Colonic mucosa (tissue), 4 donors: Measurements from ENCODE around the gene IQSEC1. TPM values are rescaled to one million over a fixed set of nuclear protein-coding genes. Genes with fewer than 3 reads are reported as not detected.

Experiments
- DNase-seq: peaks from one replicate; pipeline ENCODE4 v3.0.0-alpha.2; 2020
- H3K27ac ChIP-seq: fragments of 200-600 bp; one replicate; pipeline ENCODE4 v1.8.0; 2021
- H3K27me3 ChIP-seq: fragments of 200-600 bp; one replicate; pipeline ENCODE4 v1.8.0; 2021
- H3K36me3 ChIP-seq: fragments of 200-600 bp; one replicate; pipeline ENCODE4 v1.8.0; 2021
- H3K4me1 ChIP-seq: fragments of 200-600 bp; one replicate; pipeline ENCODE4 v1.8.0; 2021; ENCODE audit warnings: mild to moderate bottlenecking
- H3K4me3 ChIP-seq: fragments of 200-600 bp; one replicate; pipeline ENCODE4 v1.8.0; 2021
- H3K9ac ChIP-seq, 2 donors: one replicate each; pipeline ENCODE4 v1.7.0; 2013; ENCODE audit warnings: control low read depth in 2 of 2, low read depth in 2 of 2, low read length in 2 of 2
- H3K9me3 ChIP-seq: fragments of 200-600 bp; one replicate; pipeline ENCODE4 v1.8.0; 2021
- CTCF ChIP-seq: fragments of 200-600 bp; IDR thresholded peaks from one replicate; pipeline ENCODE4 v1.8.0; 2022; ENCODE audit warnings: antibody characterized with exemption, mild to moderate bottlenecking
- intact Hi-C: fragments of 100-400 bp; cut with DNase I; formaldehyde crosslinking; loops from one replicate; pipeline ENCODE4 v1.14.1; 2022
- total RNA-seq, 2 donors: library from RNA; stranded (reverse); fragmentation: NEBNext Ultra II Directional in 1 of 2; extraction: Animal tissue kit (Norgen Biotek cat#: 25700) in 1 of 2; gene quantifications; one replicate each; pipeline ENCODE4 v1.2.1, GENCODE V29; 2021
- donor health status: healthy.
- donor health status: DM: no; HTN: no; CAD: no.
- donor health status: DM: no; HTN: no; CAD: no.

Gene IQSEC1
- total RNA-seq, 2 donors from 2014 or later, result 14.8 to 19.2 TPM

- Histone ChIP-seq H3K4me3 (no peak overlapping the region), H3K27me3 (no peaks in the 10 kb centered on the region), H3K9me3 (no peaks in the 10 kb centered on the region), H3K4me1 (no peaks in the 10 kb centered on the region), H3K27ac (no peak overlapping the region), H3K9ac (no peak overlapping the region), H3K36me3 (no peaks in the 10 kb centered on the region)
- intact Hi-C loops, result no loop called here
- no peak for DNase-seq
- no peak for TF ChIP-seq CTCF
Measured at GRCh38 chr3:13119471-13120220, 46.4 kb upstream of the IQSEC1 start.

GRCh38 chr3:13116426-13116825, 43.2 kb upstream of the IQSEC1 start:
- no peaks in the 10 kb centered on the region for H3K9me3 ChIP-seq
- TF ChIP-seq CTCF, result no peak
- H3K36me3 ChIP-seq, result no peaks in the 10 kb centered on the region
- H3K9ac ChIP-seq, result no peak overlapping the region
- intact Hi-C loops, result no loop called here
- no peak for DNase-seq
- no peaks in the 10 kb centered on the region for H3K4me1 ChIP-seq
- H3K27me3 ChIP-seq, result no peaks in the 10 kb centered on the region
- no peak overlapping the region for H3K4me3 ChIP-seq
- no peak overlapping the region for H3K27ac ChIP-seq

GRCh38 chr3:13115991-13116390, 42.8 kb upstream of the IQSEC1 start:
- no peak for DNase-seq
- Histone ChIP-seq H3K27ac (no peak overlapping the region), H3K9me3 (no peaks in the 10 kb centered on the region)

GRCh38 chr3:13115576-13115910, 42.3 kb upstream of the IQSEC1 start:
- Histone ChIP-seq H3K4me3 (no peak overlapping the region), H3K9me3 (no peaks in the 10 kb centered on the region), H3K36me3 (no peaks in the 10 kb centered on the region), H3K9ac (no peak overlapping the region), H3K4me1 (peaks cover 9% of the 10 kb centered on the region), H3K27ac (no peak overlapping the region), H3K27me3 (no peaks in the 10 kb centered on the region)
- no peak for DNase-seq
- no peak for TF ChIP-seq CTCF
- intact Hi-C loops, result no loop called here

More at GRCh38 chr3:13115991-13116390, 42.8 kb upstream of the IQSEC1 start:
- Histone ChIP-seq H3K36me3 (no peaks in the 10 kb centered on the region), H3K9ac (no peak overlapping the region), H3K4me1 (peaks cover 4% of the 10 kb centered on the region), H3K27me3 (no peaks in the 10 kb centered on the region), H3K4me3 (no peak overlapping the region)
- no peak for TF ChIP-seq CTCF
- intact Hi-C loops, result no loop called here

- Histone ChIP-seq H3K9ac (no peak overlapping the region), H3K4me1 (peaks cover 10% of the 10 kb centered on the region), H3K27ac (no peak overlapping the region), H3K4me3 (no peak overlapping the region), H3K27me3 (no peaks in the 10 kb centered on the region), H3K36me3 (no peaks in the 10 kb centered on the region), H3K9me3 (no peaks in the 10 kb centered on the region)
- TF ChIP-seq CTCF, result no peak
- intact Hi-C loops, result no loop called here
- DNase-seq, result no peak
Measured at GRCh38 chr3:13114811-13115575, 41.8 kb upstream of the IQSEC1 start.
